HepG2 (cell line): ENCODE data around the gene CMPK1.

Experiments used
- ATF3 ChIP-seq: sonication (generic); formaldehyde crosslinking; IDR thresholded peaks from 2 replicates; pipeline ENCODE4 v1.4.0; 2020; ENCODE audit warnings: missing genetic modification reagents
- CBX1 ChIP-seq: IDR thresholded peaks from one replicate; pipeline ENCODE4 v1.6.1; 2016; ENCODE audit warnings: antibody characterized with exemption, low read depth
- EP300 ChIP-seq, 3 experiments: sonication (generic) in 1 of 3; formaldehyde crosslinking in 1 of 3; IDR thresholded peaks; 2 replicates each; pipeline versions ENCODE4 v1.5.1 to v1.6.1; 2011 to 2020; ENCODE audit warnings: low read depth in 2 of 3, low read length in 2 of 3, borderline replicate concordance in 1 of 3, improper control_type of control experiment in 1 of 3, mild to moderate bottlenecking in 1 of 3, missing genetic modification reagents in 1 of 3, moderate library complexity in 1 of 3
- GLI4 ChIP-seq: sonication (generic); formaldehyde crosslinking; IDR thresholded peaks from 2 replicates; pipeline ENCODE4 v1.5.1; 2020; ENCODE audit warnings: missing genetic modification reagents, mild to moderate bottlenecking, moderate library complexity, borderline replicate concordance
- HNRNPL ChIP-seq: fragments of 200-400 bp; formaldehyde crosslinking; IDR thresholded peaks from 2 replicates; pipeline ENCODE4 v1.6.1; 2017; ENCODE audit warnings: mild to moderate bottlenecking, low read depth, low read length
- TGIF2 ChIP-seq: IDR thresholded peaks from 2 replicates; pipeline ENCODE4 v1.6.1; 2016; ENCODE audit warnings: control low read depth, missing compliant biosample characterization
- ZNF496 ChIP-seq: sonication (generic); formaldehyde crosslinking; IDR thresholded peaks from 2 replicates; pipeline ENCODE4 v1.8.1; 2023; ENCODE audit warnings: mild to moderate bottlenecking, moderate library complexity, missing genetic modification reagents; ENCODE audit not compliant: insufficient replicate concordance
- TF ChIP-seq, protein P1 (sequence below): sonication (generic); formaldehyde crosslinking; IDR thresholded peaks from 2 replicates; pipeline ENCODE4 v1.5.0; 2020; ENCODE audit warnings: mild to moderate bottlenecking, missing genetic modification reagents, moderate library complexity

DNA sequence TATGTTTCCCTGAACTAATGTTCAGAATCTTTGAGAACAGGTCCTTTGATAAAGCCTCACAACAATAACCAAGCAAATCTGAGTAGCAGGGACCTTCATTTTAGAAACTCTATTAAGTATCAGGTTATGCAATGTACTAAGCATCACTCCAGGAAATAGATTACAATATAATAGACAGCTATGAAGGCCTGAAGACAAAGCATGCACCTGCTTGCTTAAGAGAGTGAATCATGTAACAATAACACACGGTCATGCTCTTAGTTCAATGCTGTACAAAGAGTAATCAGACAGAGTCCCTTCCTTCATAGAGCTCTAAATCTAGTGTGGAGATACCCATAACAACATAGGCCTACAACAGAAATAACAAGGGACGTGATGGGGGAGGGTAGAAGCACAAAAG is 8.1 kb upstream of the CMPK1 start:
- TF ChIP-seq HNRNPL (no peak), GLI4 (CRISPR knock-in tag) (no peak), TGIF2 (no peak), EP300 (IDR thresholded peaks at IDR 0.05; ENCODE audit: low read depth in 2 of 2, low read length in 2 of 2) (no peak), EP300 (CRISPR knock-in tag; IDR thresholded peaks at IDR 0.05; ENCODE audit: borderline replicate concordance) (no peak), ATF3 (CRISPR knock-in tag) (no peak), CBX1 (no peak), ZNF496 (CRISPR knock-in tag) (no peak)
- TF ChIP-seq, protein P1, sequence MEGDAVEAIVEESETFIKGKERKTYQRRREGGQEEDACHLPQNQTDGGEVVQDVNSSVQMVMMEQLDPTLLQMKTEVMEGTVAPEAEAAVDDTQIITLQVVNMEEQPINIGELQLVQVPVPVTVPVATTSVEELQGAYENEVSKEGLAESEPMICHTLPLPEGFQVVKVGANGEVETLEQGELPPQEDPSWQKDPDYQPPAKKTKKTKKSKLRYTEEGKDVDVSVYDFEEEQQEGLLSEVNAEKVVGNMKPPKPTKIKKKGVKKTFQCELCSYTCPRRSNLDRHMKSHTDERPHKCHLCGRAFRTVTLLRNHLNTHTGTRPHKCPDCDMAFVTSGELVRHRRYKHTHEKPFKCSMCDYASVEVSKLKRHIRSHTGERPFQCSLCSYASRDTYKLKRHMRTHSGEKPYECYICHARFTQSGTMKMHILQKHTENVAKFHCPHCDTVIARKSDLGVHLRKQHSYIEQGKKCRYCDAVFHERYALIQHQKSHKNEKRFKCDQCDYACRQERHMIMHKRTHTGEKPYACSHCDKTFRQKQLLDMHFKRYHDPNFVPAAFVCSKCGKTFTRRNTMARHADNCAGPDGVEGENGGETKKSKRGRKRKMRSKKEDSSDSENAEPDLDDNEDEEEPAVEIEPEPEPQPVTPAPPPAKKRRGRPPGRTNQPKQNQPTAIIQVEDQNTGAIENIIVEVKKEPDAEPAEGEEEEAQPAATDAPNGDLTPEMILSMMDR (CRISPR knock-in tag) = no peak
